Skin of body (tissue), 2 donors: ENCODE measurements around the gene FCN1. TPM values are rescaled to one million over a fixed set of nuclear protein-coding genes. Genes with fewer than 3 reads are reported as not detected.

Source experiments
- small RNA-seq: library from RNA; depleted of rRNA; stranded (forward); fragments of <200 nt; gene quantifications from one replicate; pipeline ENCODE3, GENCODE V24; 2014; ENCODE audit warnings: low replicate concordance
- total RNA-seq: library from RNA; depleted of rRNA; stranded (reverse); fragments of >200 nt; gene quantifications from one replicate; pipeline ENCODE4 v1.2.3, GENCODE V29; 2014

Gene FCN1
- total RNA-seq, 1 donor from 2014 or later = 18.5 TPM

Small RNAs within 50 kb of the gene (small RNA-seq; reads per million reads assigned to genes)
- gene AL603650.1 = not detected

Other genes starting within 250 kb of the FCN1 start
- gene FCN2, start 37.1 kb downstream of the FCN1 start, total RNA-seq = 0.39 TPM
- 4.8 TPM for gene OLFM1, start 169.8 kb upstream of the FCN1 start, total RNA-seq